Sigmoid colon (tissue), 4 donors: ENCODE results near the gene PCSK5.

ENCODE experiments used
- EP300 ChIP-seq, 4 donors: sonication (generic); formaldehyde crosslinking; IDR thresholded peaks; one replicate each; pipeline ENCODE4 v1.6.1; 2017; ENCODE audit warnings: antibody characterized with exemption in 4 of 4
- POLR2A ChIP-seq, 2 donors: fragments of 450-650 bp; IDR thresholded peaks; one replicate each; pipeline ENCODE4 v1.6.1; 2016; ENCODE audit warnings: antibody characterized with exemption in 2 of 2, mild to moderate bottlenecking in 2 of 2, moderate library complexity in 2 of 2
- POLR2AphosphoS5 ChIP-seq, 4 donors: sonication (generic); formaldehyde crosslinking; IDR thresholded peaks; one replicate each; pipeline ENCODE4 v1.6.1; 2017; ENCODE audit warnings: antibody characterized with exemption in 4 of 4
- TF ChIP-seq, protein P1 (sequence below), 4 experiments: fragments of 450-650 bp in 3 of 4; fragments of 200-600 bp in 1 of 4; IDR thresholded peaks; one replicate each; pipeline ENCODE4 v1.5.1; 2016 to 2019; ENCODE audit warnings: antibody characterized with exemption in 4 of 4, mild to moderate bottlenecking in 3 of 4, moderate library complexity in 2 of 4

DNA sequence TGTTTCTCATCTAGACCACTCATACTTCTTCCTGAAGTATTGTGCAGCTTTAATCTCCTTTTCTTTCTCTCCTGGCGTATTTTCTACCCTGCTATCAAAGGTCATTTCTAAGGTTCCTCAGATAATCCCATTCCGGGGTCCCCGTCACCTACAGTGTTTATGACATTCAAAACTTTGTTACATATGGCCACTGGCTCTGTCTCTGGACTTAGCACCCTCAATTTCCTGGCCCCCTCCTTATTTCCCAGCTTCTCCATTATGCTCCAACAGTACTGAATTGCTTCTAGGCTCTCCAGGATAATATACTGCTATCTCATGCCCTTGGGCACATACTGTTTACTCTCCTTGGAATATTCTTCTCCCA, 472.5 kb downstream of the PCSK5 start:
- TF ChIP-seq, protein P1, sequence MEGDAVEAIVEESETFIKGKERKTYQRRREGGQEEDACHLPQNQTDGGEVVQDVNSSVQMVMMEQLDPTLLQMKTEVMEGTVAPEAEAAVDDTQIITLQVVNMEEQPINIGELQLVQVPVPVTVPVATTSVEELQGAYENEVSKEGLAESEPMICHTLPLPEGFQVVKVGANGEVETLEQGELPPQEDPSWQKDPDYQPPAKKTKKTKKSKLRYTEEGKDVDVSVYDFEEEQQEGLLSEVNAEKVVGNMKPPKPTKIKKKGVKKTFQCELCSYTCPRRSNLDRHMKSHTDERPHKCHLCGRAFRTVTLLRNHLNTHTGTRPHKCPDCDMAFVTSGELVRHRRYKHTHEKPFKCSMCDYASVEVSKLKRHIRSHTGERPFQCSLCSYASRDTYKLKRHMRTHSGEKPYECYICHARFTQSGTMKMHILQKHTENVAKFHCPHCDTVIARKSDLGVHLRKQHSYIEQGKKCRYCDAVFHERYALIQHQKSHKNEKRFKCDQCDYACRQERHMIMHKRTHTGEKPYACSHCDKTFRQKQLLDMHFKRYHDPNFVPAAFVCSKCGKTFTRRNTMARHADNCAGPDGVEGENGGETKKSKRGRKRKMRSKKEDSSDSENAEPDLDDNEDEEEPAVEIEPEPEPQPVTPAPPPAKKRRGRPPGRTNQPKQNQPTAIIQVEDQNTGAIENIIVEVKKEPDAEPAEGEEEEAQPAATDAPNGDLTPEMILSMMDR (IDR thresholded peaks at IDR 0.05) = no peak
- TF ChIP-seq POLR2A (IDR thresholded peaks at IDR 0.05) (no peak), EP300 (IDR thresholded peaks at IDR 0.05) (no peak), POLR2AphosphoS5 (IDR thresholded peaks at IDR 0.05) (no peak)
